Neural cell (in vitro differentiated cells): ENCODE data around the gene ANKRD66. TPM values are rescaled to one million over a fixed set of nuclear protein-coding genes. Genes with fewer than 3 reads are reported as not detected.

Experiments used
- H2AFZ ChIP-seq: fragments of 200-600, 300-800 bp; sonication (generic), shearing (Covaris generic); 2 replicates; pipeline ENCODE4 v1.6.0; 2014; ENCODE audit warnings: low read depth, mild to moderate bottlenecking, antibody characterized with exemption, low read length, moderate library complexity
- H3F3A ChIP-seq: fragments of 200-600 bp; shearing (Covaris generic); 2 replicates; pipeline ENCODE4 v1.6.1; 2016; ENCODE audit warnings: mild to moderate bottlenecking, moderate library complexity, mixed read lengths, antibody characterized with exemption, low read length; ENCODE audit not compliant: insufficient read depth, poor library complexity, severe bottlenecking
- H3K27ac ChIP-seq: fragments of 200-600, 300-800 bp; sonication (generic), shearing (Covaris generic); 2 replicates; pipeline ENCODE4 v1.5.1; 2014; ENCODE audit warnings: mild to moderate bottlenecking, low read length, moderate library complexity
- H3K27me3 ChIP-seq: fragments of 300-800, 200-600 bp; sonication (generic), shearing (Covaris generic); 2 replicates; pipeline ENCODE4 v1.6.0; 2014; ENCODE audit warnings: mild to moderate bottlenecking, low read depth, low read length, moderate library complexity; ENCODE audit not compliant: insufficient read depth
- H3K36me3 ChIP-seq: fragments of 300-800, 200-600 bp; sonication (generic), shearing (Covaris generic); 2 replicates; pipeline ENCODE4 v1.5.1; 2014; ENCODE audit warnings: mild to moderate bottlenecking, antibody characterized with exemption, low read length, moderate library complexity; ENCODE audit not compliant: insufficient read depth
- H3K4me2 ChIP-seq: fragments of 300-800, 200-600 bp; sonication (generic), shearing (Covaris generic); 2 replicates; pipeline ENCODE4 v1.6.0; 2014; ENCODE audit warnings: mild to moderate bottlenecking, low read length
- H3K4me3 ChIP-seq: fragments of 300-800, 200-600 bp; sonication (generic), shearing (Covaris generic); 2 replicates; pipeline ENCODE4 v1.5.1; 2014; ENCODE audit warnings: mild to moderate bottlenecking, low read length, moderate library complexity
- H3K79me2 ChIP-seq: fragments of 200-600 bp; shearing (Covaris generic); replicated peaks from 2 replicates; pipeline ENCODE4 v1.6.0; 2014; ENCODE audit warnings: mild to moderate bottlenecking, low read length, moderate library complexity; ENCODE audit not compliant: insufficient read depth
- H3K9ac ChIP-seq: fragments of 300-800, 200-600 bp; sonication (generic), shearing (Covaris generic); 2 replicates; pipeline ENCODE4 v1.6.1; 2016; ENCODE audit warnings: mild to moderate bottlenecking, low read length, mixed read lengths
- H3K9me2 ChIP-seq: fragments of 200-600 bp; shearing (Covaris generic); 2 replicates; pipeline ENCODE4 v1.6.1; 2016; ENCODE audit warnings: mild to moderate bottlenecking, low read length, mixed read lengths; ENCODE audit not compliant: insufficient read depth
- H3K9me3 ChIP-seq: fragments of 200-600, 300-800 bp; sonication (generic), shearing (Covaris generic); 2 replicates; pipeline ENCODE4 v1.6.1; 2016; ENCODE audit warnings: mild to moderate bottlenecking, mixed run types, low read length, moderate library complexity, mixed read lengths
- H4K20me1 ChIP-seq: fragments of 200-600 bp; shearing (Covaris generic); 2 replicates; pipeline ENCODE4 v1.6.1; 2016; ENCODE audit warnings: mild to moderate bottlenecking, mixed run types; ENCODE audit not compliant: insufficient read depth
- EP300 ChIP-seq: fragments of 450-650 bp; conservative IDR thresholded peaks from 2 replicates; pipeline ENCODE4 v1.6.1; 2014; ENCODE audit warnings: antibody characterized with exemption, mild to moderate bottlenecking, moderate library complexity; ENCODE audit not compliant: poor library complexity, severe bottlenecking
- EZH2 ChIP-seq: fragments of 200-600, 300-800 bp; shearing (Covaris generic), sonication (generic); IDR thresholded peaks from 2 replicates; pipeline ENCODE4 v1.6.1; 2014; ENCODE audit warnings: antibody characterized with exemption, low read length, borderline replicate concordance, mild to moderate bottlenecking; ENCODE audit not compliant: insufficient read depth, poor library complexity, severe bottlenecking
- MXI1 ChIP-seq: fragments of 450-650 bp; conservative IDR thresholded peaks from 2 replicates; pipeline ENCODE4 v1.6.1; 2014; ENCODE audit warnings: antibody characterized with exemption, mild to moderate bottlenecking; ENCODE audit not compliant: poor library complexity, severe bottlenecking
- POLR2AphosphoS5 ChIP-seq: IDR thresholded peaks from 2 replicates; pipeline ENCODE4 v1.6.1; 2012
- RAD21 ChIP-seq: fragments of 450-650 bp; conservative IDR thresholded peaks from 2 replicates; pipeline ENCODE4 v1.6.1; 2014; ENCODE audit warnings: antibody characterized with exemption, mild to moderate bottlenecking, moderate library complexity
- SMC3 ChIP-seq: fragments of 450-650 bp; conservative IDR thresholded peaks from 2 replicates; pipeline ENCODE4 v1.6.1; 2014; ENCODE audit warnings: antibody characterized with exemption, mild to moderate bottlenecking, moderate library complexity; ENCODE audit not compliant: poor library complexity
- TAF1 ChIP-seq: IDR thresholded peaks from 2 replicates; pipeline ENCODE4 v1.6.1; 2012; ENCODE audit warnings: low read depth
- polyA plus RNA-seq: library from polyadenylated mRNA; depleted of rRNA; stranded (reverse); fragments of >200 nt; gene quantifications from 2 replicates; pipeline ENCODE4 v1.2.3, GENCODE V29; 2014
- TF ChIP-seq, protein P1 (sequence below): IDR thresholded peaks from 2 replicates; pipeline ENCODE4 v1.6.1; 2012; ENCODE audit warnings: borderline replicate concordance

ANKRD66 gene
- polyA plus RNA-seq, 1 donor from 2014 or later = not detected

DNA sequence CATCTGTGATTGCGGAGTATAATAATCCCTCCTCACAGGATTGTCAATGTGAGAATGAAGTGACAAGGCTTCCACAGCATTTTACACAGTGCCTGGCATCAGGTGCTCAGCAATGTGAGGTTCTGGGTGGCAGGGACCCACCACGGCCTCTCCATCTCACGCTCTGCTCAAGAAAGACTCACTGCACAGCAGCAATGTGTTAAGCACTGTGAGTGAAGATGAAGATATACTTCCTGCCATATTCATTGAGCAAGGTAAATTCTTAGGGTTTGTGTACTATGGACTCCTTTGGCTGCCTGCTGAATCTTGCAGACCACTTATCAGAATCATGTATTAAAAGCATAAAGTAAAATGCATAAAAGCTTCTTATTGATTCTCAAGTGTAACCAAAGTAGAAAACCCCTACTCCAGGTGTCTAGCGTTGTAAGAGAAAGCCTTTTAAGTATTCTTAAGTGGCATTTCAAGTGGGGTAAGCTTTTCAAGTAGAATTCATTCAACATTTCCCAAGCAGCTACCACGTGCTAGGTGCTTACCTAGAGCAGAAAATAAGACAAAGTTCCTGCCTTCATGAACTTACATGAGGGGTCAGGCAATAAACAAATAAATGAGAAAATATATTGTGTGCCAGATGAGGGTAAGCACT is 29.5 kb downstream of the ANKRD66 start:
- Histone ChIP-seq H2AFZ (no peak overlapping the region), H4K20me1 (no peaks in the 10 kb centered on the region), H3K27me3 (no peaks in the 10 kb centered on the region), H3K9me3 (no peaks in the 10 kb centered on the region), H3K79me2 (no peaks in the 10 kb centered on the region), H3K27ac (no peak overlapping the region), H3F3A (no peaks in the 10 kb centered on the region), H3K9ac (no peak overlapping the region), H3K9me2 (no peaks in the 10 kb centered on the region), H3K4me2 (no peak overlapping the region), H3K4me3 (no peak overlapping the region), H3K36me3 (no peaks in the 10 kb centered on the region)
- TF ChIP-seq TAF1 (no peak), SMC3 (no peak), POLR2AphosphoS5 (no peak), RAD21 (no peak)
- TF ChIP-seq, protein P1, sequence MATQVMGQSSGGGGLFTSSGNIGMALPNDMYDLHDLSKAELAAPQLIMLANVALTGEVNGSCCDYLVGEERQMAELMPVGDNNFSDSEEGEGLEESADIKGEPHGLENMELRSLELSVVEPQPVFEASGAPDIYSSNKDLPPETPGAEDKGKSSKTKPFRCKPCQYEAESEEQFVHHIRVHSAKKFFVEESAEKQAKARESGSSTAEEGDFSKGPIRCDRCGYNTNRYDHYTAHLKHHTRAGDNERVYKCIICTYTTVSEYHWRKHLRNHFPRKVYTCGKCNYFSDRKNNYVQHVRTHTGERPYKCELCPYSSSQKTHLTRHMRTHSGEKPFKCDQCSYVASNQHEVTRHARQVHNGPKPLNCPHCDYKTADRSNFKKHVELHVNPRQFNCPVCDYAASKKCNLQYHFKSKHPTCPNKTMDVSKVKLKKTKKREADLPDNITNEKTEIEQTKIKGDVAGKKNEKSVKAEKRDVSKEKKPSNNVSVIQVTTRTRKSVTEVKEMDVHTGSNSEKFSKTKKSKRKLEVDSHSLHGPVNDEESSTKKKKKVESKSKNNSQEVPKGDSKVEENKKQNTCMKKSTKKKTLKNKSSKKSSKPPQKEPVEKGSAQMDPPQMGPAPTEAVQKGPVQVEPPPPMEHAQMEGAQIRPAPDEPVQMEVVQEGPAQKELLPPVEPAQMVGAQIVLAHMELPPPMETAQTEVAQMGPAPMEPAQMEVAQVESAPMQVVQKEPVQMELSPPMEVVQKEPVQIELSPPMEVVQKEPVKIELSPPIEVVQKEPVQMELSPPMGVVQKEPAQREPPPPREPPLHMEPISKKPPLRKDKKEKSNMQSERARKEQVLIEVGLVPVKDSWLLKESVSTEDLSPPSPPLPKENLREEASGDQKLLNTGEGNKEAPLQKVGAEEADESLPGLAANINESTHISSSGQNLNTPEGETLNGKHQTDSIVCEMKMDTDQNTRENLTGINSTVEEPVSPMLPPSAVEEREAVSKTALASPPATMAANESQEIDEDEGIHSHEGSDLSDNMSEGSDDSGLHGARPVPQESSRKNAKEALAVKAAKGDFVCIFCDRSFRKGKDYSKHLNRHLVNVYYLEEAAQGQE = no peak

DNA sequence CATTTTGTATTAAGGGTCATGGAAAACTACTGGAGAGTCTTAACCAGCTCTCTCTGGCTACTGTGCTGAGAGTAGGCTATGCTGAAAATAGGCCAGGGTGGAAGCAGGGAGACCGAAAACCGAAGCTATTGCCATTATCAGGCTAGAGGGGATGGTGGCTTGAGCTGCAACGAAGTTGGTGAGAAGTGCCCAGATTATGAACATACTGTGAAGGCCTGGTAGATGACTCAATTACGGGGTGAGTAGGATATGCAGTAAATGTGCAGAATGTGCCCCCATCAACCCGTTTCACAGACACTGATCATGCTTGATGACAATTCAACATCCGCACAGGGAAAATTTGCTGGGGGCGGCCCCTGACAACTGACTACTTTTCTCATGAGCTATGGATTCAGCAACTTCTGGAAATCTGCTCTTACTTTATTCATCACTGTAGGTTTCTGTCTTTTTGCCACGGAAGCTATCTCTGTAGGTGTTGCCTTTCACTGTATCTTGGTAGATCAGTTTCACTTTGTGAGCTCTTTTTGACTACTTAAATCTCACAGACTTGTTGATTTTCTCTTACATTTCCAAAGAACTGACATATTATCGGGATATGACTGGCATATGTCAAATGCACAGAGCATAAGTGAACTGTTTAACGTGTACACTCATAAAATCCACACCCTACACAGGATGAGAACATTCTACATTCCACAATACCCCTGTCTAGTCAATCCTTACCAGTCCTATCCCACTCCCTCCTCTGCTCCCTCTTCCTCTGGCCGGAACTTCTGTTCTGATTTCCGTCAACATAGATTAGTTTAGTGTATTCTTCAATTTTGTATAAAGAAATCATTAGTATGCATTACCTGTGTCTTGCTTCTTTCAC is 31.0 kb downstream of the ANKRD66 start:
- H3K27ac ChIP-seq = no peak overlapping the region
- no peaks in the 10 kb centered on the region for H3F3A ChIP-seq
- H3K9ac ChIP-seq = no peak overlapping the region
- H3K79me2 ChIP-seq = no peaks in the 10 kb centered on the region
- H3K4me2 ChIP-seq = no peak overlapping the region
- H3K9me2 ChIP-seq = no peaks in the 10 kb centered on the region
- TF ChIP-seq EP300 = peak; percentile 29
- TF ChIP-seq MXI1 = no peak
- no peak for TF ChIP-seq EZH2
- TF ChIP-seq, protein P1 = no peak
- no peak overlapping the region for H3K4me3 ChIP-seq
- H4K20me1 ChIP-seq = no peaks in the 10 kb centered on the region
- no peaks in the 10 kb centered on the region for H3K36me3 ChIP-seq
- H3K9me3 ChIP-seq = no peaks in the 10 kb centered on the region
- no peak overlapping the region for H2AFZ ChIP-seq
- no peaks in the 10 kb centered on the region for H3K27me3 ChIP-seq
